ENCODE data around the gene FAM168A. TPM values are rescaled to one million over a fixed set of nuclear protein-coding genes. Genes with fewer than 3 reads are reported as not detected.

The FAM168A gene
- total RNA-seq, 1 experiment from 2014 or later, result 25.9 TPM

GRCh38 chr11:73386016-73386415, 211.9 kb downstream of the FAM168A start (continued):
- TF ChIP-seq ZNF281 (CRISPR knock-in tag; IDR thresholded peaks at IDR 0.05), result no peak
- no peak for TF ChIP-seq NFYB (CRISPR knock-in tag; conservative IDR thresholded peaks at IDR 0.05; ENCODE audit: low read depth)
- TF ChIP-seq, protein P1, sequence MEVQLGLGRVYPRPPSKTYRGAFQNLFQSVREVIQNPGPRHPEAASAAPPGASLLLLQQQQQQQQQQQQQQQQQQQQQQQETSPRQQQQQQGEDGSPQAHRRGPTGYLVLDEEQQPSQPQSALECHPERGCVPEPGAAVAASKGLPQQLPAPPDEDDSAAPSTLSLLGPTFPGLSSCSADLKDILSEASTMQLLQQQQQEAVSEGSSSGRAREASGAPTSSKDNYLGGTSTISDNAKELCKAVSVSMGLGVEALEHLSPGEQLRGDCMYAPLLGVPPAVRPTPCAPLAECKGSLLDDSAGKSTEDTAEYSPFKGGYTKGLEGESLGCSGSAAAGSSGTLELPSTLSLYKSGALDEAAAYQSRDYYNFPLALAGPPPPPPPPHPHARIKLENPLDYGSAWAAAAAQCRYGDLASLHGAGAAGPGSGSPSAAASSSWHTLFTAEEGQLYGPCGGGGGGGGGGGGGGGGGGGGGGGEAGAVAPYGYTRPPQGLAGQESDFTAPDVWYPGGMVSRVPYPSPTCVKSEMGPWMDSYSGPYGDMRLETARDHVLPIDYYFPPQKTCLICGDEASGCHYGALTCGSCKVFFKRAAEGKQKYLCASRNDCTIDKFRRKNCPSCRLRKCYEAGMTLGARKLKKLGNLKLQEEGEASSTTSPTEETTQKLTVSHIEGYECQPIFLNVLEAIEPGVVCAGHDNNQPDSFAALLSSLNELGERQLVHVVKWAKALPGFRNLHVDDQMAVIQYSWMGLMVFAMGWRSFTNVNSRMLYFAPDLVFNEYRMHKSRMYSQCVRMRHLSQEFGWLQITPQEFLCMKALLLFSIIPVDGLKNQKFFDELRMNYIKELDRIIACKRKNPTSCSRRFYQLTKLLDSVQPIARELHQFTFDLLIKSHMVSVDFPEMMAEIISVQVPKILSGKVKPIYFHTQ (CRISPR knock-in tag; IDR thresholded peaks at IDR 0.05), result no peak
- TF ChIP-seq KAT7 (CRISPR knock-in tag; IDR thresholded peaks at IDR 0.05; ENCODE audit: borderline replicate concordance), result no peak

DNA sequence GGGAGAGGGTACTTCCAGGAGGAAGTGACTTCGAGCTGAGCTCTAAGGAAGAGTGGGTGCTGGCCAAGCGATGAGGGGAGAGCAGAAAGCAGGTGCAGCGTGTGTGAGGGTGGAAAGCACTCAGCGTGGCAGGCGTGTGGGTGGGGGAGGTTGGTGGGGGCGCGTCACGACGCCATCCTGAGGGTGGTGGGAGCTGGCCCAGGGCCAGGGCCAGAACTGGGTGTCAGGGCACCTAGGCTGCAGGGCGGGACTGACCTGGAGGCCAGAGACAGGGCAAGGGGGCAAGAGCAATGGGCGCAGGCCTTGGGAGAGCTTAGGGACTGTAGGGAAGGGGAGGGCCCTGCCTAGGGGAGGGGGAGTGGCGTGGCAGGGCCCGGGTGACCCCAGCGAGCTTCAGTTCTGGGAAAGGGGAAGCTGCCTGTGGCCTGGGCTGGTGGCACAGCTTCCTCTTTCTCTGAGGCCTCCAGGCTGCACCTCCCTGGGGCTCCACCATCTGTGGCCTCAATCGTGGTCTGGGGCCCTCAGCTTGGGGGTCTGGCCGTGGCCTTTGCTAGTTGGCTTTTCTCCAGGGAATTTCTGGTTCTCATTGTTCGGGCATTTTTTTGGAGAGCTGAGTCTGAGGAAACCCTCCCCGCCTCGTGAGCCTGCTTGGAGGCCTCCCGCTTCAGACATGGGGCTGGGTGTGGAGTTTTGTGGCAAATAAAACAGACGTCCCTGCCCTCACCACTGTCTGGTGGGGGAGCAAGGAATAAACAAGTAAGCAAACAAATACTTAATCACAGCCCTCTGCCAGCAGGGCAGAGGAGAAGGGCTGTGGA, 212.8 kb downstream of the FAM168A start:
- H3K4me1 Mint-ChIP-seq, result peaks cover 11% of the 10 kb centered on the region
- CTCF ChIA-PET, result interaction anchor here (0.7 to 5.1 kb wide), 12 partner anchors 8 to 293 kb away, joined by 3 to 41 read pairs (median 7); partner anchors contain the start of gene RELT
- DNase-seq (ENCODE audit: low spot score), result no peak
- no peaks in the 10 kb centered on the region for H3K27me3 Mint-ChIP-seq (ENCODE audit: low read depth)
- H3K4me3 Mint-ChIP-seq, result no peak overlapping the region
- H3K36me3 Mint-ChIP-seq, result no peaks in the 10 kb centered on the region
- H3K27ac Mint-ChIP-seq, result peak overlapping the region; percentile 32; the same call in 1 of the 2 replicates
- no peak for ATAC-seq
- POLR2A ChIA-PET, result no interaction called here
- no peaks in the 10 kb centered on the region for H3K9me3 Mint-ChIP-seq
- TF ChIP-seq ZMAT4 (CRISPR knock-in tag; IDR thresholded peaks at IDR 0.05), result no peak
- TF ChIP-seq ZNF219 (CRISPR knock-in tag; IDR thresholded peaks at IDR 0.05; ENCODE audit: borderline replicate concordance), result no peak
- TF ChIP-seq GTF2I (CRISPR knock-in tag; conservative IDR thresholded peaks at IDR 0.05), result no peak
- TF ChIP-seq GRHL2 (CRISPR knock-in tag; IDR thresholded peaks at IDR 0.05; ENCODE audit: insufficient replicate concordance, severe bottlenecking), result no peak
- no peak for TF ChIP-seq E2F5 (CRISPR knock-in tag; IDR thresholded peaks at IDR 0.05)
- TF ChIP-seq ATF1 (CRISPR knock-in tag; IDR thresholded peaks at IDR 0.05), result no peak
- TF ChIP-seq SMAD3 (CRISPR knock-in tag; IDR thresholded peaks at IDR 0.05; ENCODE audit: borderline replicate concordance), result no peak
- no peak for TF ChIP-seq CBFB (CRISPR knock-in tag; IDR thresholded peaks at IDR 0.05; ENCODE audit: low read depth)
- TF ChIP-seq, protein P2, sequence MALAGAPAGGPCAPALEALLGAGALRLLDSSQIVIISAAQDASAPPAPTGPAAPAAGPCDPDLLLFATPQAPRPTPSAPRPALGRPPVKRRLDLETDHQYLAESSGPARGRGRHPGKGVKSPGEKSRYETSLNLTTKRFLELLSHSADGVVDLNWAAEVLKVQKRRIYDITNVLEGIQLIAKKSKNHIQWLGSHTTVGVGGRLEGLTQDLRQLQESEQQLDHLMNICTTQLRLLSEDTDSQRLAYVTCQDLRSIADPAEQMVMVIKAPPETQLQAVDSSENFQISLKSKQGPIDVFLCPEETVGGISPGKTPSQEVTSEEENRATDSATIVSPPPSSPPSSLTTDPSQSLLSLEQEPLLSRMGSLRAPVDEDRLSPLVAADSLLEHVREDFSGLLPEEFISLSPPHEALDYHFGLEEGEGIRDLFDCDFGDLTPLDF (CRISPR knock-in tag; IDR thresholded peaks at IDR 0.05), result no peak
- no peak for TF ChIP-seq NR3C1 (CRISPR knock-in tag; conservative IDR thresholded peaks at IDR 0.05; ENCODE audit: low read depth)
- no peak for TF ChIP-seq NR2C2 (CRISPR knock-in tag; IDR thresholded peaks at IDR 0.05)
- TF ChIP-seq ETV6 (CRISPR knock-in tag; IDR thresholded peaks at IDR 0.05), result no peak
- TF ChIP-seq ZNF416 (CRISPR knock-in tag; IDR thresholded peaks at IDR 0.05), result no peak
- no peak for TF ChIP-seq MLX (CRISPR knock-in tag; IDR thresholded peaks at IDR 0.05)
- no peak for TF ChIP-seq ELF4 (CRISPR knock-in tag; IDR thresholded peaks at IDR 0.05; ENCODE audit: low read depth)
- no peak for TF ChIP-seq ESRRA (CRISPR knock-in tag; IDR thresholded peaks at IDR 0.05; ENCODE audit: borderline replicate concordance)
- TF ChIP-seq, protein P3, sequence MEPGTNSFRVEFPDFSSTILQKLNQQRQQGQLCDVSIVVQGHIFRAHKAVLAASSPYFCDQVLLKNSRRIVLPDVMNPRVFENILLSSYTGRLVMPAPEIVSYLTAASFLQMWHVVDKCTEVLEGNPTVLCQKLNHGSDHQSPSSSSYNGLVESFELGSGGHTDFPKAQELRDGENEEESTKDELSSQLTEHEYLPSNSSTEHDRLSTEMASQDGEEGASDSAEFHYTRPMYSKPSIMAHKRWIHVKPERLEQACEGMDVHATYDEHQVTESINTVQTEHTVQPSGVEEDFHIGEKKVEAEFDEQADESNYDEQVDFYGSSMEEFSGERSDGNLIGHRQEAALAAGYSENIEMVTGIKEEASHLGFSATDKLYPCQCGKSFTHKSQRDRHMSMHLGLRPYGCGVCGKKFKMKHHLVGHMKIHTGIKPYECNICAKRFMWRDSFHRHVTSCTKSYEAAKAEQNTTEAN (CRISPR knock-in tag; IDR thresholded peaks at IDR 0.05), result no peak
- no peak for TF ChIP-seq FOXK1 (CRISPR knock-in tag; IDR thresholded peaks at IDR 0.05)
